ENCODE measurements around the gene SLC25A4.

- TF ChIP-seq, protein P1, sequence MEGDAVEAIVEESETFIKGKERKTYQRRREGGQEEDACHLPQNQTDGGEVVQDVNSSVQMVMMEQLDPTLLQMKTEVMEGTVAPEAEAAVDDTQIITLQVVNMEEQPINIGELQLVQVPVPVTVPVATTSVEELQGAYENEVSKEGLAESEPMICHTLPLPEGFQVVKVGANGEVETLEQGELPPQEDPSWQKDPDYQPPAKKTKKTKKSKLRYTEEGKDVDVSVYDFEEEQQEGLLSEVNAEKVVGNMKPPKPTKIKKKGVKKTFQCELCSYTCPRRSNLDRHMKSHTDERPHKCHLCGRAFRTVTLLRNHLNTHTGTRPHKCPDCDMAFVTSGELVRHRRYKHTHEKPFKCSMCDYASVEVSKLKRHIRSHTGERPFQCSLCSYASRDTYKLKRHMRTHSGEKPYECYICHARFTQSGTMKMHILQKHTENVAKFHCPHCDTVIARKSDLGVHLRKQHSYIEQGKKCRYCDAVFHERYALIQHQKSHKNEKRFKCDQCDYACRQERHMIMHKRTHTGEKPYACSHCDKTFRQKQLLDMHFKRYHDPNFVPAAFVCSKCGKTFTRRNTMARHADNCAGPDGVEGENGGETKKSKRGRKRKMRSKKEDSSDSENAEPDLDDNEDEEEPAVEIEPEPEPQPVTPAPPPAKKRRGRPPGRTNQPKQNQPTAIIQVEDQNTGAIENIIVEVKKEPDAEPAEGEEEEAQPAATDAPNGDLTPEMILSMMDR (IDR thresholded peaks at IDR 0.05; ENCODE audit: low read depth, low read length), result no peak
- TF ChIP-seq EZH2phosphoT487 (IDR thresholded peaks at IDR 0.05; ENCODE audit: low read depth), result no peak
These were observed 34.9 kb upstream of the SLC25A4 start for GRCh38 chr4:185108185-185108584.
